B cell (primary cell): Measurements from ENCODE around the gene CLCNKB. TPM values are rescaled to one million over a fixed set of nuclear protein-coding genes. Genes with fewer than 3 reads are reported as not detected.

ENCODE experiments used
- ATAC-seq: fragments of 200-7000 bp; cut with Tn5 transposase; one replicate; pipeline ENCODE4 v1.10.0; 2021; ENCODE audit warnings: low read depth, mild to moderate bottlenecking, moderate number of reproducible peaks, moderate library complexity
- CTCF ChIA-PET: fragments of 350-600 bp; sonication (Branson Sonifier 250); formaldehyde crosslinking; loops from one replicate; lab custom pipeline; 2021; ENCODE audit warnings: antibody characterized with exemption, inconsistent platforms; lab: Charles Lee
- POLR2A ChIA-PET: fragments of 350-600 bp; sonication (Branson Sonifier 250); formaldehyde crosslinking; loops from one replicate; lab custom pipeline; 2021; ENCODE audit warnings: antibody characterized with exemption; lab: Charles Lee
- DNase-seq: peaks from one replicate; pipeline ENCODE4 v3.0.0; 2013
- H2AFZ ChIP-seq: 2 replicates; pipeline ENCODE4 v1.6.1; 2012; ENCODE audit warnings: mild to moderate bottlenecking, low read depth, low read length; ENCODE audit not compliant: insufficient read depth, poor library complexity, severe bottlenecking
- H3K27ac ChIP-seq, 2 donors: 1 replicate in 1 of 2; 2 replicates in 1 of 2; pipeline ENCODE4 v1.5.1; 2012 to 2013; ENCODE audit warnings: low read length in 2 of 2, mild to moderate bottlenecking in 2 of 2, moderate library complexity in 1 of 2
- H3K27me3 ChIP-seq, 4 experiments: fragments of 200-600 bp in 1 of 4; sonication (generic) in 1 of 4; replicated peaks in 1 of 4; 1 replicate in 2 of 4; 2 replicates in 2 of 4; pipeline versions ENCODE4 v1.6.1 to v1.7.0; 2013 to 2016; ENCODE audit warnings: low read length in 3 of 4, mild to moderate bottlenecking in 2 of 4, mixed read lengths in 1 of 4, moderate library complexity in 1 of 4; ENCODE audit not compliant: insufficient read depth in 4 of 4, control insufficient read depth in 3 of 4; ENCODE audit errors: control extremely low read depth in 1 of 4
- H3K36me3 ChIP-seq, 2 experiments: replicated peaks in 1 of 2; 1 replicate in 1 of 2; 2 replicates in 1 of 2; pipeline versions ENCODE4 v1.6.1 to v1.7.1; 2013; ENCODE audit warnings: low read length in 1 of 2; ENCODE audit not compliant: insufficient read depth in 2 of 2, control insufficient read depth in 1 of 2; ENCODE audit errors: control extremely low read depth in 1 of 2, extremely low read depth in 1 of 2
- H3K4me1 ChIP-seq, 2 donors: fragments of 200-600 bp in 1 of 2; sonication (generic) in 1 of 2; 1 replicate in 1 of 2; 2 replicates in 1 of 2; pipeline versions ENCODE4 v1.5.1 to v1.6.1; 2013 to 2017; ENCODE audit warnings: low read length in 2 of 2; ENCODE audit not compliant: control insufficient read depth in 2 of 2, insufficient read depth in 2 of 2
- H3K4me2 ChIP-seq: replicated peaks from 2 replicates; pipeline ENCODE3; 2012; ENCODE audit warnings: mild to moderate bottlenecking, low read depth, low read length; ENCODE audit not compliant: poor library complexity, severe bottlenecking
- H3K4me3 ChIP-seq, 5 experiments: fragments of 200-600 bp in 1 of 5; sonication (generic) in 1 of 5; 1 replicate in 3 of 5; 2 replicates in 2 of 5; pipeline versions ENCODE4 v1.5.1 to v1.7.0; 2011 to 2016; ENCODE audit warnings: low read length in 4 of 5, mild to moderate bottlenecking in 4 of 5, low read depth in 2 of 5, control low read depth in 1 of 5, moderate library complexity in 1 of 5; ENCODE audit not compliant: insufficient read depth in 1 of 5; ENCODE audit errors: control extremely low read depth in 1 of 5, extremely low read depth in 1 of 5
- H3K79me2 ChIP-seq: fragments of 200-600 bp; sonication (generic); one replicate; pipeline ENCODE4 v1.6.0; 2016; ENCODE audit warnings: low read length; ENCODE audit not compliant: control insufficient read depth, insufficient read depth
- H3K9ac ChIP-seq: fragments of 200-600 bp; sonication (generic); 2 replicates; pipeline ENCODE4 v1.6.1; 2017; ENCODE audit warnings: mild to moderate bottlenecking, low read length, moderate library complexity
- H3K9me3 ChIP-seq, 3 donors: one replicate each; pipeline versions ENCODE4 v1.6.1 to v1.7.1; 2013; ENCODE audit warnings: low read length in 2 of 3; ENCODE audit not compliant: control insufficient read depth in 2 of 3, insufficient read depth in 1 of 3; ENCODE audit errors: control extremely low read depth in 1 of 3
- H4K20me1 ChIP-seq: 2 replicates; pipeline ENCODE4 v1.6.0; 2012; ENCODE audit warnings: mild to moderate bottlenecking, low read length; ENCODE audit not compliant: insufficient read depth, control insufficient read depth, poor library complexity, severe bottlenecking
- H3K27ac Mint-ChIP-seq: one replicate; pipeline ENCODE4 v1.8.0; 2021; ENCODE audit warnings: mixed read lengths
- H3K27me3 Mint-ChIP-seq: one replicate; pipeline ENCODE4 v1.8.0; 2021; ENCODE audit warnings: mixed read lengths
- H3K4me1 Mint-ChIP-seq: one replicate; pipeline ENCODE4 v1.8.0; 2021; ENCODE audit warnings: mixed read lengths
- H3K4me3 Mint-ChIP-seq: one replicate; pipeline ENCODE4 v1.8.0; 2021; ENCODE audit warnings: mixed read lengths
- H3K9me3 Mint-ChIP-seq: one replicate; pipeline ENCODE4 v1.8.0; 2022; ENCODE audit warnings: mixed read lengths; ENCODE audit not compliant: insufficient read depth
- EZH2 ChIP-seq: IDR thresholded peaks from 2 replicates; pipeline ENCODE4 v1.6.1; 2012; ENCODE audit warnings: borderline replicate concordance, low read depth, mild to moderate bottlenecking, moderate library complexity, low read length; ENCODE audit not compliant: insufficient read depth, poor library complexity, severe bottlenecking
- WGBS: methylation state at CpG from one replicate; pipeline ENCODE4 v1.1.5; 2013; ENCODE audit warnings: missing lambda C conversion rate; ENCODE audit not compliant: insufficient coverage; 5-methylcytosine and 5-hydroxymethylcytosine counted together
- intact Hi-C: fragments of 100-400 bp; cut with micrococcal nuclease; formaldehyde crosslinking; loops from one replicate; pipeline ENCODE4 v1.10.0; 2022
- polyA plus RNA-seq: library from polyadenylated mRNA; depleted of rRNA; stranded (reverse); fragments of >200 nt; gene quantifications from 2 replicates; pipeline ENCODE4 v1.2.3, GENCODE V29; 2012
- total RNA-seq, 2 donors: library from RNA; stranded (reverse); fragments of 120-200 nt in 1 of 2; gene quantifications; 1 replicate in 1 of 2; 2 replicates in 1 of 2; pipeline versions ENCODE4 v1.2.3 to v1.2.4, GENCODE V29; 2013 to 2022
- TF ChIP-seq, protein P1 (sequence below): fragments of 200-600 bp; IDR thresholded peaks from one replicate; pipeline ENCODE4 v1.8.0; 2022; ENCODE audit warnings: antibody characterized with exemption, mild to moderate bottlenecking

CLCNKB gene
- total and polyA plus RNA-seq, 2 donors (not counting 1 experiment from before 2014, with no cell fraction given), result not detected

DNA sequence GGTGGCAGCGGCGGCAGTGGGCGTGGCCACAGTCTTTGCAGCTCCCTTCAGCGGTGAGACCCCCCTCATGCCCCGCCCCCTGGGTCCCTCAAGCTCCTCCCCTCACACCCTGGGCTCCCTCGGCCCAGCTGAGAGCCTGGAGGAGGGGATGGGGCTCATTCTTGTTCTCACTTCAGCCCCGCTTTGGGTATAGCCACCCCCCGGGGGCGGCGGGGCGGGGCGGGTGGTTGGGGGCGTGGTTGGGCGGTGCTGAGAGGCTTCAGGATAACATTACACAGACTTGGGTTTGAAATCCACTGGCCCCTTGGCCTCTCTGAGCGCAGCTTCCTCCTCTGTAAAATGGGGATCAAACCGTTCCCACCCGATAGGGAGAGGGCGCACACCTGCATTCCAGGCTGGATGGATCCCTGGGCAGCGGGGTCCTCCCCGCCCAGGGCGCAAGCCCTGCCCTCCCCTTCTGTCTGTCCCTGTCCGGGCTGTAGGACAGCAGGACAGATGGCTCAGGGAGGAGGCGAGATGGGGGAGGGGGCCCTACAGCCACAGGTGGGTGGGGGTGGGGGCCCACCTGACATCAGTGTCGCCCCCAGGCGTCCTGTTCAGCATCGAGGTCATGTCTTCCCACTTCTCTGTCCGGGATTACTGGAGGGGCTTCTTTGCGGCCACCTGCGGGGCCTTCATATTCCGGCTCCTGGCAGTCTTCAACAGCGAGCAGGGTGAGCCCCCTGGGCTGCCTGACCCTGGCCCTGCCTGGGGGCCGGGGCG is 16.7 kb upstream of the CLCNKB start:
- H3K4me3 Mint-ChIP-seq, result peak overlapping the region; percentile 55
- H2AFZ ChIP-seq, result peak overlapping the region; percentile 47
- POLR2A ChIA-PET, result no interaction called here

More for the DNA sequence above, 16.7 kb upstream of the CLCNKB start:
- Histone ChIP-seq H3K4me2 (peak overlapping the region; percentile 61), H3K79me2 (no peaks in the 10 kb centered on the region), H3K4me1 (peaks cover 6 to 11% of the 10 kb centered on the region in 2 donors), H3K4me3 (peak overlapping the region in 3 of 5 experiments; percentile 17 to 36 (median 27)), H3K27me3 (peaks cover 0 to 30% (median 6%) of the 10 kb centered on the region in 4 experiments), H3K9ac (peak overlapping the region; percentile 16), H3K27ac (no peak overlapping the region), H4K20me1 (no peaks in the 10 kb centered on the region), H3K36me3 (no peaks in the 10 kb centered on the region), H3K9me3 (no peaks in the 10 kb centered on the region)
- Mint-ChIP-seq H3K27ac (no peak overlapping the region), H3K9me3 (no peaks in the 10 kb centered on the region), H3K4me1 (peaks cover 4% of the 10 kb centered on the region), H3K27me3 (peaks cover 27% of the 10 kb centered on the region)
- TF ChIP-seq EZH2, result no peak
- TF ChIP-seq, protein P1, sequence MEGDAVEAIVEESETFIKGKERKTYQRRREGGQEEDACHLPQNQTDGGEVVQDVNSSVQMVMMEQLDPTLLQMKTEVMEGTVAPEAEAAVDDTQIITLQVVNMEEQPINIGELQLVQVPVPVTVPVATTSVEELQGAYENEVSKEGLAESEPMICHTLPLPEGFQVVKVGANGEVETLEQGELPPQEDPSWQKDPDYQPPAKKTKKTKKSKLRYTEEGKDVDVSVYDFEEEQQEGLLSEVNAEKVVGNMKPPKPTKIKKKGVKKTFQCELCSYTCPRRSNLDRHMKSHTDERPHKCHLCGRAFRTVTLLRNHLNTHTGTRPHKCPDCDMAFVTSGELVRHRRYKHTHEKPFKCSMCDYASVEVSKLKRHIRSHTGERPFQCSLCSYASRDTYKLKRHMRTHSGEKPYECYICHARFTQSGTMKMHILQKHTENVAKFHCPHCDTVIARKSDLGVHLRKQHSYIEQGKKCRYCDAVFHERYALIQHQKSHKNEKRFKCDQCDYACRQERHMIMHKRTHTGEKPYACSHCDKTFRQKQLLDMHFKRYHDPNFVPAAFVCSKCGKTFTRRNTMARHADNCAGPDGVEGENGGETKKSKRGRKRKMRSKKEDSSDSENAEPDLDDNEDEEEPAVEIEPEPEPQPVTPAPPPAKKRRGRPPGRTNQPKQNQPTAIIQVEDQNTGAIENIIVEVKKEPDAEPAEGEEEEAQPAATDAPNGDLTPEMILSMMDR, result no peak
- intact Hi-C loops, result no loop called here
- peak; percentile 57 for DNase-seq
- ATAC-seq, result peak; percentile 67
- WGBS, result 14% methylated on average over 24 of the region's 33 CpGs
- CTCF ChIA-PET, result interaction anchor here (0.6 kb wide), 1 partner anchor 216 kb away, joined by 5 read pairs; no protein-coding TSS in a partner anchor
